CD14-positive monocyte (primary cell): Measurements from ENCODE around the gene DUOX2. TPM values are rescaled to one million over a fixed set of nuclear protein-coding genes. Genes with fewer than 3 reads are reported as not detected.
"Not testable (repeated sequence)": the region's sequence is repeated elsewhere in the genome, so short reads cannot be mapped to it uniquely, and the experiment has no call there.

Experiments
- DNase-seq, 3 donors: peaks; one replicate each; pipeline ENCODE4 v3.0.0-alpha.2; 2011 to 2022
- H2AFZ ChIP-seq: 2 replicates; pipeline ENCODE4 v1.6.0; 2012; ENCODE audit warnings: mild to moderate bottlenecking, low read depth, low read length, inconsistent platforms; ENCODE audit not compliant: insufficient read depth, poor library complexity, severe bottlenecking
- H3K27ac ChIP-seq, 2 donors: 1 replicate in 1 of 2; 2 replicates in 1 of 2; pipeline ENCODE4 v1.5.1; 2012 to 2013; ENCODE audit warnings: low read length in 2 of 2, control low read depth in 1 of 2, inconsistent platforms in 1 of 2, low read depth in 1 of 2, mild to moderate bottlenecking in 1 of 2
- H3K27me3 ChIP-seq, 2 donors: one replicate each; pipeline versions ENCODE4 v1.6.0 to v1.6.1; 2011 to 2013; ENCODE audit warnings: low read length in 2 of 2; ENCODE audit not compliant: control insufficient read depth in 2 of 2, insufficient read depth in 2 of 2
- H3K36me3 ChIP-seq, 2 donors: replicated peaks in 1 of 2; 1 replicate in 1 of 2; 2 replicates in 1 of 2; pipeline versions ENCODE4 v1.5.1 to v1.6.1; 2012 to 2013; ENCODE audit warnings: low read length in 2 of 2, control low read depth in 1 of 2, inconsistent platforms in 1 of 2, mild to moderate bottlenecking in 1 of 2; ENCODE audit not compliant: insufficient read depth in 2 of 2, control insufficient read depth in 1 of 2
- H3K4me1 ChIP-seq, 2 donors: 1 replicate in 1 of 2; 2 replicates in 1 of 2; pipeline versions ENCODE4 v1.5.1 to v1.6.1; 2012 to 2013; ENCODE audit warnings: low read length in 2 of 2, control low read depth in 1 of 2, inconsistent platforms in 1 of 2, mild to moderate bottlenecking in 1 of 2, moderate library complexity in 1 of 2; ENCODE audit not compliant: insufficient read depth in 2 of 2, control insufficient read depth in 1 of 2
- H3K4me2 ChIP-seq: replicated peaks from 2 replicates; pipeline ENCODE3; 2012; ENCODE audit warnings: low read length, moderate library complexity, mild to moderate bottlenecking; ENCODE audit not compliant: poor library complexity, severe bottlenecking; ENCODE audit errors: extremely low read depth
- H3K4me3 ChIP-seq, 3 experiments: fragments of 200-600 bp in 1 of 3; sonication (generic) in 1 of 3; replicated peaks in 1 of 3; 1 replicate in 2 of 3; 2 replicates in 1 of 3; pipeline ENCODE4 v1.5.1; 2011 to 2013; ENCODE audit warnings: low read length in 3 of 3, mild to moderate bottlenecking in 3 of 3, control low read depth in 2 of 3, low read depth in 2 of 3, inconsistent platforms in 1 of 3, moderate library complexity in 1 of 3
- H3K79me2 ChIP-seq: 2 replicates; pipeline ENCODE4 v1.6.0; 2012; ENCODE audit warnings: mild to moderate bottlenecking, control low read depth, inconsistent platforms, low read length, moderate library complexity; ENCODE audit not compliant: insufficient read depth
- H3K9ac ChIP-seq: 2 replicates; pipeline ENCODE4 v1.6.0; 2017; ENCODE audit warnings: low read length, mild to moderate bottlenecking; ENCODE audit not compliant: insufficient read depth, poor library complexity, severe bottlenecking
- H3K9me3 ChIP-seq, 2 donors: replicated peaks in 1 of 2; 1 replicate in 1 of 2; 2 replicates in 1 of 2; pipeline versions ENCODE4 v1.5.1 to v1.6.1; 2012 to 2013; ENCODE audit warnings: low read length in 2 of 2, control low read depth in 1 of 2; ENCODE audit not compliant: control insufficient read depth in 1 of 2, insufficient read depth in 1 of 2
- H4K20me1 ChIP-seq: 2 replicates; pipeline ENCODE4 v1.6.0; 2012; ENCODE audit warnings: mild to moderate bottlenecking, low read length, control low read depth, moderate library complexity; ENCODE audit not compliant: insufficient read depth
- H3K27ac Mint-ChIP-seq, 7 donors: one replicate each; pipeline ENCODE4 v1.8.0; 2020; ENCODE audit warnings: mild to moderate bottlenecking in 7 of 7, mixed read lengths in 7 of 7, moderate library complexity in 6 of 7, inconsistent platforms in 2 of 7
- H3K27me3 Mint-ChIP-seq, 3 donors: one replicate each; pipeline ENCODE4 v1.8.0; 2021 to 2022; ENCODE audit warnings: low read depth in 3 of 3, mild to moderate bottlenecking in 3 of 3, mixed read lengths in 3 of 3, moderate library complexity in 3 of 3, inconsistent platforms in 1 of 3
- H3K36me3 Mint-ChIP-seq, 2 donors: one replicate each; pipeline ENCODE4 v1.8.0; 2020; ENCODE audit warnings: mixed read lengths in 2 of 2, inconsistent platforms in 1 of 2, mild to moderate bottlenecking in 1 of 2
- H3K4me1 Mint-ChIP-seq: one replicate; pipeline ENCODE4 v1.8.0; 2020; ENCODE audit warnings: mild to moderate bottlenecking, mixed read lengths
- H3K4me3 Mint-ChIP-seq, 2 donors: one replicate each; pipeline ENCODE4 v1.8.0; 2020; ENCODE audit warnings: mild to moderate bottlenecking in 2 of 2, mixed read lengths in 2 of 2, moderate library complexity in 1 of 2
- H3K9me3 Mint-ChIP-seq, 7 donors: one replicate each; pipeline ENCODE4 v1.8.0; 2020 to 2022; ENCODE audit warnings: mixed read lengths in 7 of 7, mild to moderate bottlenecking in 6 of 7, moderate library complexity in 6 of 7, inconsistent platforms in 2 of 7
- WGBS: methylation state at CpG from one replicate; pipeline ENCODE4 v1.1.5; 2013; ENCODE audit warnings: missing lambda C conversion rate; ENCODE audit not compliant: insufficient coverage; 5-methylcytosine and 5-hydroxymethylcytosine counted together
- intact Hi-C, 2 donors: fragments of 100-400 bp; cut with micrococcal nuclease; formaldehyde crosslinking; loops; one replicate each; pipeline versions ENCODE4 v1.15.0 to v1.15.1; 2023
- polyA plus RNA-seq, 3 donors: library from polyadenylated mRNA; depleted of rRNA in 1 of 3; unstranded in 2 of 3; stranded (reverse) in 1 of 3; fragments of 300-500 nt in 2 of 3; fragments of >200 nt in 1 of 3; fragmentation: Illumina TruSeq in 2 of 3; gene quantifications; 1 replicate in 2 of 3; 2 replicates in 1 of 3; pipeline ENCODE4 v1.2.3, GENCODE V29; 2012 to 2021
- small RNA-seq: library from RNA; depleted of rRNA; stranded (forward); fragments of <200 nt; gene quantifications from one replicate; pipeline ENCODE3, GENCODE V24; 2012; ENCODE audit warnings: low read depth; ENCODE audit not compliant: insufficient read length

Gene DUOX2
- polyA plus RNA-seq, 3 donors: 0.01 TPM; not detected in 2

- peaks cover 23 to 28% of the 10 kb centered on the region in 2 donors for H3K4me1 ChIP-seq
- DNase-seq, H3K27me3 Mint-ChIP-seq, H3K36me3 ChIP-seq, H4K20me1 ChIP-seq, H3K36me3 Mint-ChIP-seq, H3K4me2 ChIP-seq, intact Hi-C loops, H3K27ac ChIP-seq, H3K27me3 ChIP-seq, H3K4me3 ChIP-seq, H3K79me2 ChIP-seq, H3K9ac ChIP-seq, H2AFZ ChIP-seq, H3K4me3 Mint-ChIP-seq, H3K9me3 ChIP-seq, H3K27ac Mint-ChIP-seq, H3K9me3 Mint-ChIP-seq: not testable (repeated sequence)
- WGBS: no CpG with 5 or more reads among the region's 1 CpG
- H3K4me1 Mint-ChIP-seq: peaks cover 26% of the 10 kb centered on the region
These were observed 69.7 kb downstream of the DUOX2 start for GRCh38 chr15:45044270-45044669.

- intact Hi-C loops, H3K27ac Mint-ChIP-seq, DNase-seq, H3K9me3 ChIP-seq, H3K27me3 Mint-ChIP-seq, H3K4me3 Mint-ChIP-seq, H3K9me3 Mint-ChIP-seq, H3K36me3 Mint-ChIP-seq, H3K27me3 ChIP-seq, H3K36me3 ChIP-seq, H4K20me1 ChIP-seq, H3K4me2 ChIP-seq, H3K4me3 ChIP-seq, H3K9ac ChIP-seq, H3K79me2 ChIP-seq, H3K27ac ChIP-seq, H2AFZ ChIP-seq: not testable (repeated sequence)
- H3K4me1 Mint-ChIP-seq: peaks cover 15% of the 10 kb centered on the region
- no CpG with 5 or more reads among the region's 2 CpGs for WGBS
- H3K4me1 ChIP-seq: peaks cover 14 to 18% of the 10 kb centered on the region in 2 donors
These were observed 71.1 kb downstream of the DUOX2 start for GRCh38 chr15:45042859-45043258.

Small RNA genes lying within 50 kb of the gene (small RNA-seq; reads per million reads assigned to genes)
- gene RF00019: not detected

Other genes with a start within 250 kb of the DUOX2 start
- gene TERB2, start 157.5 kb downstream of the DUOX2 start, polyA plus RNA-seq: not detected
- 10 to 100 TPM; 17.9 to 22.6 (median 21.7) TPM for gene SORD, start 91.0 kb downstream of the DUOX2 start, polyA plus RNA-seq
- gene DUOXA2, start 154 bp upstream of the DUOX2 start, polyA plus RNA-seq: not detected
- gene DUOXA1, start 15.7 kb upstream of the DUOX2 start, polyA plus RNA-seq: not detected
- under 1 TPM in 1 of 3 donors, not detected in 2; 0.22 TPM for gene DUOX1, start 15.8 kb upstream of the DUOX2 start, polyA plus RNA-seq
- under 1 TPM; 0.58 to 0.70 (median 0.67) TPM for gene SHF, start 73.8 kb upstream of the DUOX2 start, polyA plus RNA-seq
- not detected for gene SLC28A2, start 138.1 kb upstream of the DUOX2 start, polyA plus RNA-seq